Measurements from ENCODE around the gene ROR2.

DNA sequence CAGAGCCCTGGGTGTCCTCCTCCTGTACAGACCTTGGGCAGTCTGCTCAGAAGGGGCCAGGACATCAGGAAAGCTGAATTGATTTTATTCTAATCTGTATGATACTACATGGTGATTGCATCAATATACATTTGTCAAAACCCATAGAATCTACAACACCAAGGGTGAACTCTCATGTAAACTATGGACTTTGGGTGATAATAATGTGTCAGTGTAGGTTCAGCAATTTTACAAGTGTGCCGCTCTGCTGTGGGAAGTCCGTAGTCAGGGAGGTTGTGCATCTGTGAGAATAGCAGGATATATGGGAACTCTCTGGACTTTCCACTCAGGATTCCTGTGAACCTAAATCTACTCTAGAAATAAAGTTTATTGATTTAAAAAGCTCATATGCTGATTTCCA, 371.1 kb downstream of the ROR2 start:
- TF ChIP-seq, protein P1, sequence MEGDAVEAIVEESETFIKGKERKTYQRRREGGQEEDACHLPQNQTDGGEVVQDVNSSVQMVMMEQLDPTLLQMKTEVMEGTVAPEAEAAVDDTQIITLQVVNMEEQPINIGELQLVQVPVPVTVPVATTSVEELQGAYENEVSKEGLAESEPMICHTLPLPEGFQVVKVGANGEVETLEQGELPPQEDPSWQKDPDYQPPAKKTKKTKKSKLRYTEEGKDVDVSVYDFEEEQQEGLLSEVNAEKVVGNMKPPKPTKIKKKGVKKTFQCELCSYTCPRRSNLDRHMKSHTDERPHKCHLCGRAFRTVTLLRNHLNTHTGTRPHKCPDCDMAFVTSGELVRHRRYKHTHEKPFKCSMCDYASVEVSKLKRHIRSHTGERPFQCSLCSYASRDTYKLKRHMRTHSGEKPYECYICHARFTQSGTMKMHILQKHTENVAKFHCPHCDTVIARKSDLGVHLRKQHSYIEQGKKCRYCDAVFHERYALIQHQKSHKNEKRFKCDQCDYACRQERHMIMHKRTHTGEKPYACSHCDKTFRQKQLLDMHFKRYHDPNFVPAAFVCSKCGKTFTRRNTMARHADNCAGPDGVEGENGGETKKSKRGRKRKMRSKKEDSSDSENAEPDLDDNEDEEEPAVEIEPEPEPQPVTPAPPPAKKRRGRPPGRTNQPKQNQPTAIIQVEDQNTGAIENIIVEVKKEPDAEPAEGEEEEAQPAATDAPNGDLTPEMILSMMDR (conservative IDR thresholded peaks at IDR 0.05; ENCODE audit: low read depth, low read length): no peak
- no peak for TF ChIP-seq EZH2phosphoT487 (IDR thresholded peaks at IDR 0.05; ENCODE audit: borderline replicate concordance, low read length)

Data from PC-3 (cell line).